GM20431 (cell line): ENCODE measurements around the gene SCNN1B.
"Not testable (repeated sequence)": the region's sequence is repeated elsewhere in the genome, so short reads cannot be mapped to it uniquely, and the experiment has no call there.

ENCODE experiments used
- in situ Hi-C: fragments of 300-500 bp; cut with MseI, MboI; formaldehyde crosslinking; loops from one replicate; pipeline ENCODE4 v1.15.0; 2020; ENCODE audit warnings: low sequenced_read_pairs; ENCODE audit not compliant: unreplicated experiment

Gene SCNN1B

GRCh38 chr16:23398987-23399805, 97.1 kb downstream of the SCNN1B start:
- in situ Hi-C loops, result no loop called here

GRCh38 chr16:23400447-23400846, 98.3 kb downstream of the SCNN1B start:
- in situ Hi-C loops, result not testable (repeated sequence)

DNA sequence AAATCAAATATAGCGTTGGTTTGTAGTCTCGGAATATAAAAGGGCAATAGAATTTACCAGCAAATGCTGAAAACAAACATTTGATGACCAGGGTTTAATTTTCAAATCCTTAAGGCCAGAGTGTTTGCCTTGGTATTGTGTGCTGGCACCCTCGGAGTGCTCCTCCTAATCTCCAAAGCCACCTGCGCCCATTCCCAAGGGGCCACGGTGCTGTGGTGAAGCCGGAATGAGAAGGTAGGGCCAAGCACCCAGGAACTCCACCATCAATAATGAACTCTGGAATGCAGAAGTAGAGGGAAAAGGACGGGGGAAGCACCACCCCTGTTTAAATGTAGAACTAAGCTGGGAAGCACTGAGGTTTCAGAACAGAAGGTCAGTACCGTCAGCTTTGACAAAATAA, 99.0 kb downstream of the SCNN1B start:
- in situ Hi-C loops, result no loop called here

DNA sequence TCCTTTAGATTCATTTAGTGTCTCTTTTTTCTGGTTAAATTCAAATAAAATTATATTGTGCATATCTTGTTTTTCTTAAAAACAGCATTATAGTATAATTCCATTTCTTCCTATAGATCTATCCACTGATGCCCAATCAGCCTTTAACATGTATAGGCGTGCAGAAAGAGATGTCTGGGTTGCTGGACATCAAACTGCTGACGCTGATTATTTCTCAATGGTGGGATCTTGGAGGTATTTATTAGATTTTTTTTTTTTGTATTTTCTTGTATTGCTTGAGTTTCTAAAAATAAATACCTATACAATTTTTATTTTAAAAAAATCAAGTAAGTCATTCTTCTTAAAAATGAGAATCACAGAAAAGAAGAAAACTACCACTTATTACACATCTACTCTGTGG, 100.0 kb downstream of the SCNN1B start:
- in situ Hi-C loops, result no loop called here

- in situ Hi-C loops, result no loop called here
Observed at GRCh38 chr16:23403547-23403946, 101.4 kb downstream of the SCNN1B start.

GRCh38 chr16:23406024-23406423, 103.9 kb downstream of the SCNN1B start:
- in situ Hi-C loops, result no loop called here

- in situ Hi-C loops, result no loop called here
Observed at GRCh38 chr16:23406546-23407240, 104.6 kb downstream of the SCNN1B start.

DNA sequence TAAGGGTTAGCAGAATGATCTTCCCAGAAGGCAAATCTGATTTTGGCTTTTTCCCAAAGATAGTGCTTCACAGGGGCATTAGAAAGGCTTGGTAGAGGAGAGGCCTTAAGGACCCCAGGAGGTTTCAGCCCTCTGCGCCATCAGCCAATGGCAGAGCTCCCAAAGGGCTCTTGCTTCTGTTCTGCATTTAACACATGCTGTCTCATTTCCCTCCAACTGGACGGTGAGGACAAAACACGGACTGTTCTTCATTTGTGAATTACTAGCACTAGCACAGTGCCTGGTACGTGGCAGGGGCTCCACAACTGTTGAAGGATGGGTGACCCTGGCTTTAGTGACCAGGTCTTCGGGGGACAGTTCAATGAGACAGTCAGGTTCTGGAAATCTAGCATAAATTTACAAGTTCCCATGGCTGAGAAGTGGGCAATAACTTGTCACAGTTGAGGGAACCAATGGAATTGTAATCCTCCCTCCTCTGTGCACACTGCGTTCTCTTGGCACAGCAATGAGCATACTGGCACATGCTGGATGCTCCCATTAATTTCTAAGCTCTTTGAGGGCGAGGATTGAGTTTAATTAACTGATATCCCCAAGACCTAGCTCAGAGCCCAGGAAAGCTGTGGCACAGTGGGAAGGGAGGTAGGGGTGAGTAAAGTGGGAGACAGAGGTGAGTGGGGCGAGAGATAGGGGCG, 105.5 kb downstream of the SCNN1B start:
- in situ Hi-C loops, result no loop called here

DNA sequence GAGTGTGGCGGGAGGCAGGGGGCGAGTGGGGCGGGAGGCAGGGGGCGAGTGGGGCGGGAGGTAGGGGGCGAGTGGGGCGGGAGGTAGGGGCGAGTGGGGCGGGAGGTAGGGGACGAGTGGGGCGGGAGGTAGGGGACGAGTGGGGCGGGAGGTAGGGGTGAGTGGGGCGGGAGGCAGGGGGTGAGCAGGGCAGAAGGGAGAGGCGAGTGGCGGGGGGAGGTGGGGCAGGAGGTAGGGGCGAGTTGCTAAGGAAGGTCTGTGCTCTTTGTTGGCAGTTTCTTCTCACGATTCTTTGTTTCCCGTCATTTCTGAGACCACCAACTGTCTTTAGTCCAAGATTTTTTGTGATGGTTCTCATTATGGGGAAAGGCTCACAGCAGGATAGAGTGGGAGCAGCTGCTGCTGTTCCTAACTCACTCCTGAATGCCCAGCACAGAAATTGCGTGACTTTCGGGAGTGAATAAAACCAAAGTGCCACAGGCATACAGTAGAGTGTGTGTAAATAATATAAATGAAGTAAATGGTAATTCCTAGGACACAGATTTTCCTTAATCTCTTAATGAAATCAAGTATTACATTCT, 106.2 kb downstream of the SCNN1B start:
- in situ Hi-C loops, result no loop called here

DNA sequence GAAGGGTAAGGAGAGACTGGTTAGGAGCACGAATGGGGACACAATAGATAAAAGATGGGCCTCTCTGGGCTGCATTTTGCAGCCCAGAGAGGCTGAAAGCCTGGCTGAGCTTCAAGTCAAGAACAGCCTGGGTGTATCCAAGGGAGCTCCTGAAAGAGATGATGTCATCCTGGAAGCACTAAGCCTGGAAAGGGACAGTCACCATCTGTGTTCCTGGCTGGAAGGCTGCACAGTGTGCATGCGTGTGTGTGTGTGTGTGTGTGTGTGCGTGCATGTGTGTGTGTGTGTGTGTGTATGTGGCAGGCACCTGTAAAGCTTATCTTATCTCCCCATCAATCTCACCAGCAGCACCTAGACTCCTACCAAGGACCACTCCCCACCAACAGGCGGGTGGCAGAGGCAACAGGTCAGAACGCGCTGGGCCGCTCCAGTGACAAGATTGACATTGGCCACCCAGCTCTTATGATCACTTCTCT, 106.8 kb downstream of the SCNN1B start:
- in situ Hi-C loops, result no loop called here

DNA sequence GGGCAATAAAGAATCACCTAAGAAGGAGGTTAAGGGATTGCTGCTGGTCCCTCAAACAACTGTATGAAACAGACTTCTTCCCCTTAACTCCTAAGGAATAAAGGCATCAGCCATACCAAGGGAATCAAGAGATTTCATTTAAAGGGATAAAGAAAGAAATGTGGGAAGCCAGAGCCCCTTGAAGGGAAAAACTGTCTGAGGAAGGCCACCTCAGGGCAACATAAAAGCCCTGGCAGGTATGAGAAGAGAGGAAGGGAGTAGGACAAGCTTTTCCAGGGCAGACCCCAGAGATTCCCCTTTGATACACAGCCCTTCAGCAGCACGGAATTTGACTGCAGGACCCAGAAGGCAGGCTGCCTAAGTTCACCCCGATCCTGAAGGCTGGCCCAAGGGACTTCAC, 107.4 kb downstream of the SCNN1B start:
- in situ Hi-C loops, result no loop called here

DNA sequence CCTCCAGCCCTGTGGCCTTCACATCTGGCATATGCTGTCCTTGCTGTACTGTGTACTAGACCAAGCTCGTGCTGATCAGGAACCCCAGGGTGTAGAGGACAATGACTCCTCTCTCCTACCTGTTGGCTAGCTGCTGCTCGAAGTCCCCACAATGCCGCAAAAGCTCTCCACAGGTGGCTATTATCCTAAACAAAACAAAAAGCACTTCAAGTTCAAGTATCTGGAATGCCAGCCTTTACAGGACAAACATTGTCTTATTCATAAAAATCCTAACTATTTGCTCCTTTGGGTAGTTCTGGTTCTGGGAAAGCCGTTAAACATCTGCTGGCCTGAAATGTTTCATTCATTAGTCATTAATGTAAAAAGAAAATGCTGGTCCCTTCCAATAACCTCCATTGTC, 108.1 kb downstream of the SCNN1B start:
- in situ Hi-C loops, result no loop called here

GRCh38 chr16:23414731-23415130, 112.6 kb downstream of the SCNN1B start:
- in situ Hi-C loops, result no loop called here

GRCh38 chr16:23416816-23417215, 114.7 kb downstream of the SCNN1B start:
- in situ Hi-C loops, result no loop called here

- in situ Hi-C loops, result no loop called here
Observed at GRCh38 chr16:23420011-23420410, 117.9 kb downstream of the SCNN1B start.

- in situ Hi-C loops, result no loop called here
Observed at GRCh38 chr16:23423496-23424049, 121.5 kb downstream of the SCNN1B start.

GRCh38 chr16:23424292-23424958, 122.3 kb downstream of the SCNN1B start:
- in situ Hi-C loops, result no loop called here

DNA sequence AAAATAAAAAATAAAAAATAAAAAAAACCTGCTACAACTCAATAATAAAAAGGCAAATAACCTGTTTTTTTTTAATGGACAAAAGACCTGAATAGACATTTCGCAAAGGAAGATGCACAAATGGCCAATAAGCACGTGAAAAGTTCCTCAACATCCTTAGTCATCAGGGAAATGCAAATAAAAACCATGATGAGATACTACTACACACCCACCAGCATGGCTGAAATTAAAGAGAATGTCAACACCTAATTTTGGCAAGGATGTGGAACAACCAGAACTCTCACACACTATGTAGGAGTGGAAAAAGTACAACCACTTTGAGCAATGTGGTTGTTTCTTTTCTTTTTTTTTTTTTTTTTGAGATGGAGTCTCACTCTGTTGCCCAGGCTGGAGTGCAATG, 126.2 kb downstream of the SCNN1B start:
- in situ Hi-C loops, result no loop called here
